Natural killer cell (primary cell): ENCODE measurements around the gene TK2. TPM values are rescaled to one million over a fixed set of nuclear protein-coding genes. Genes with fewer than 3 reads are reported as not detected.

Experiments
- ATAC-seq, 3 donors: fragments of 150-1000 bp in 2 of 3; fragments of 200-7000 bp in 1 of 3; cut with Tn5 transposase; 1 replicate in 1 of 3; 2 replicates in 2 of 3; pipeline ENCODE4 v1.10.0; 2021; ENCODE audit warnings: mild to moderate bottlenecking in 2 of 3, moderate library complexity in 2 of 3
- DNase-seq, 2 donors: peaks; one replicate each; pipeline versions ENCODE4 v3.0.0 to v3.0.0-alpha.2; 2013 to 2021; ENCODE audit warnings: mixed read lengths in 1 of 2
- H3K27ac ChIP-seq: one replicate; pipeline ENCODE4 v1.5.1; 2013; ENCODE audit warnings: mild to moderate bottlenecking, low read length
- H3K27me3 ChIP-seq: one replicate; pipeline ENCODE4 v1.6.1; 2013; ENCODE audit warnings: low read length; ENCODE audit not compliant: control insufficient read depth, insufficient read depth
- H3K36me3 ChIP-seq: one replicate; pipeline ENCODE4 v1.6.1; 2013; ENCODE audit warnings: low read length; ENCODE audit not compliant: control insufficient read depth, insufficient read depth
- H3K4me1 ChIP-seq: one replicate; pipeline ENCODE4 v1.6.1; 2013; ENCODE audit warnings: low read length; ENCODE audit not compliant: control insufficient read depth, insufficient read depth
- H3K4me3 ChIP-seq: one replicate; pipeline ENCODE4 v1.5.1; 2013; ENCODE audit warnings: low read length
- H3K9me3 ChIP-seq: one replicate; pipeline ENCODE4 v1.6.1; 2013; ENCODE audit warnings: low read length; ENCODE audit not compliant: control insufficient read depth, insufficient read depth
- H3K27ac Mint-ChIP-seq, 2 donors: one replicate each; pipeline ENCODE4 v1.8.0; 2022; ENCODE audit warnings: mild to moderate bottlenecking in 2 of 2, mixed read lengths in 2 of 2, moderate library complexity in 1 of 2
- H3K27me3 Mint-ChIP-seq, 2 donors: one replicate each; pipeline ENCODE4 v1.8.0; 2022; ENCODE audit warnings: low read depth in 2 of 2, mixed read lengths in 2 of 2
- H3K36me3 Mint-ChIP-seq: one replicate; pipeline ENCODE4 v1.8.0; 2022; ENCODE audit warnings: mixed read lengths
- H3K4me1 Mint-ChIP-seq, 2 donors: one replicate each; pipeline ENCODE4 v1.8.0; 2022; ENCODE audit warnings: mixed read lengths in 2 of 2
- H3K4me3 Mint-ChIP-seq: one replicate; pipeline ENCODE4 v1.8.0; 2022; ENCODE audit warnings: mild to moderate bottlenecking, moderate library complexity, mixed read lengths
- H3K9me3 Mint-ChIP-seq, 2 donors: one replicate each; pipeline ENCODE4 v1.8.0; 2022; ENCODE audit warnings: mixed read lengths in 2 of 2
- CTCF ChIP-seq: fragments of 200-600 bp; IDR thresholded peaks from one replicate; pipeline ENCODE4 v1.8.0; 2022; ENCODE audit warnings: antibody characterized with exemption
- WGBS: methylation state at CpG from one replicate; pipeline ENCODE4 v1.1.7; 2013; ENCODE audit warnings: missing lambda C conversion rate; ENCODE audit not compliant: insufficient coverage; 5-methylcytosine and 5-hydroxymethylcytosine counted together
- intact Hi-C: fragments of 100-400 bp; cut with micrococcal nuclease; formaldehyde crosslinking; loops from one replicate; pipeline ENCODE4 v1.14.2; 2022
- total RNA-seq, 4 donors: library from RNA; stranded (reverse); fragments of 120-200 nt in 1 of 4; gene quantifications; one replicate each; pipeline versions ENCODE4 v1.2.3 to v1.2.4, GENCODE V29; 2013 to 2022

TK2 gene
- total RNA-seq, 3 donors from 2014 or later (not counting 1 experiment from before 2014, with no cell fraction given), result 18.8 to 25.8 (median 25.1) TPM

- Mint-ChIP-seq H3K27ac (no peak overlapping the region), H3K9me3 (no peaks in the 10 kb centered on the region), H3K36me3 (no peaks in the 10 kb centered on the region), H3K4me3 (no peak overlapping the region), H3K4me1 (peaks cover 0 to 9% of the 10 kb centered on the region in 2 donors), H3K27me3 (no peaks in the 10 kb centered on the region)
- no peak for TF ChIP-seq CTCF
- 95% methylated on average over 5 of the region's 9 CpGs for WGBS
- Histone ChIP-seq H3K4me3 (no peak overlapping the region), H3K36me3 (no peaks in the 10 kb centered on the region), H3K27me3 (no peaks in the 10 kb centered on the region), H3K9me3 (no peaks in the 10 kb centered on the region), H3K4me1 (peaks cover 13% of the 10 kb centered on the region), H3K27ac (no peak overlapping the region)
- ATAC-seq, result no peak
- no peak for DNase-seq
- intact Hi-C loops, result no loop called here
Measured at GRCh38 chr16:66508914-66509496, 40.9 kb downstream of the TK2 start.

- Histone ChIP-seq H3K4me3 (no peak overlapping the region), H3K36me3 (no peaks in the 10 kb centered on the region), H3K27ac (no peak overlapping the region), H3K4me1 (peaks cover 13% of the 10 kb centered on the region), H3K27me3 (no peaks in the 10 kb centered on the region), H3K9me3 (no peaks in the 10 kb centered on the region)
- ATAC-seq (no peak), DNase-seq (no peak)
- Mint-ChIP-seq H3K9me3 (no peaks in the 10 kb centered on the region), H3K27ac (no peak overlapping the region), H3K4me3 (no peak overlapping the region), H3K36me3 (no peaks in the 10 kb centered on the region), H3K27me3 (no peaks in the 10 kb centered on the region), H3K4me1 (peaks cover 4 to 9% of the 10 kb centered on the region in 2 donors)
- WGBS, result 66% methylated on average over 7 of the region's 7 CpGs
- intact Hi-C loops, result no loop called here
- TF ChIP-seq CTCF, result no peak
Measured at GRCh38 chr16:66508248-66508913, 41.5 kb downstream of the TK2 start.

GRCh38 chr16:66507731-66508239, 42.1 kb downstream of the TK2 start:
- Histone ChIP-seq H3K4me1 (peaks cover 13% of the 10 kb centered on the region), H3K27me3 (no peaks in the 10 kb centered on the region), H3K36me3 (no peaks in the 10 kb centered on the region), H3K4me3 (no peak overlapping the region), H3K9me3 (no peaks in the 10 kb centered on the region), H3K27ac (no peak overlapping the region)
- DNase-seq (no peak), ATAC-seq (no peak)
- no peak overlapping the region for H3K27ac Mint-ChIP-seq
- H3K27me3 Mint-ChIP-seq, result no peaks in the 10 kb centered on the region
- H3K9me3 Mint-ChIP-seq, result no peaks in the 10 kb centered on the region
- intact Hi-C loops, result no loop called here
- H3K4me1 Mint-ChIP-seq, result peaks cover 6 to 9% of the 10 kb centered on the region in 2 donors
- TF ChIP-seq CTCF, result no peak
- H3K36me3 Mint-ChIP-seq, result no peaks in the 10 kb centered on the region
- no peak overlapping the region for H3K4me3 Mint-ChIP-seq
- WGBS, result 94% methylated on average over 4 of the region's 4 CpGs
